22Rv1 (cell line): ENCODE results near the gene IGLL1.

Experiments used
- H3K27ac ChIP-seq: fragments of 450-650 bp; 2 replicates; pipeline ENCODE4 v1.5.1; 2017
- CTCF ChIP-seq: fragments of 450-650 bp; IDR thresholded peaks from 2 replicates; pipeline ENCODE4 v1.5.1; 2017; ENCODE audit warnings: mild to moderate bottlenecking
- ZFX ChIP-seq: fragments of 450-650 bp; IDR thresholded peaks from 2 replicates; pipeline ENCODE4 v1.6.1; 2017; ENCODE audit warnings: antibody characterized with exemption, borderline replicate concordance

IGLL1 gene

DNA sequence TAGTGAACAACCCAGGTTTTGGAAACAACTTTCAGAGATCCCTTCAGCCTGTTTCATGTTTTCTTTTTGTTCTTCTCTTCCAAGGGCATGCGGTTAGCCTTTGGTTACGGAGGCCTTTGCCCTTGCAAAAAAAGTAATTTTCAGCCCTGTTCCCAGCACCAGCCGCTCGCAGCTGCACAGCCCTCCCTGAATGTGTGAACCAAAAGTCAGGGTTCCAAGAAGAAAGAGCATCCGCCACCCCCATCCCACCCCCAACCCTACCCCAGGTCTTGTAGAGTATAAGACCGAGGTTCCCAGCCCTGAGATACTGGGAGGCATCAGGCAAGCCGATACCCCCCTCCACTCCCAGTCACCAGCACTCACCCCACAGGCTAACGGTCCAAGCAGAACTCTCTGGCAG, 56.4 kb downstream of the IGLL1 start:
- H3K27ac ChIP-seq, result peak overlapping the region; percentile 100
- no peak for TF ChIP-seq CTCF
- TF ChIP-seq ZFX, result no peak
